ENCODE data around the gene TERT.

The TERT gene

GRCh38 chr5:1265026-1265425 lies 29.8 kb downstream of the TERT start:
- DNase-seq (ENCODE audit: extremely low read depth in 1 of 2, low read depth in 1 of 2): no peak

- DNase-seq (ENCODE audit: extremely low read depth in 1 of 2, low read depth in 1 of 2): no peak
Measured at GRCh38 chr5:1264211-1264610, 30.7 kb downstream of the TERT start.

- no peak for DNase-seq (ENCODE audit: extremely low read depth in 1 of 2, low read depth in 1 of 2)
Measured at GRCh38 chr5:1262381-1262780, 32.5 kb downstream of the TERT start.

GRCh38 chr5:1261643-1262042 lies 33.2 kb downstream of the TERT start:
- no peak for DNase-seq (ENCODE audit: extremely low read depth in 1 of 2, low read depth in 1 of 2)

- DNase-seq (ENCODE audit: extremely low read depth in 1 of 2, low read depth in 1 of 2): no peak
Measured at GRCh38 chr5:1259806-1260480, 34.9 kb downstream of the TERT start.

GRCh38 chr5:1257841-1258240 lies 37.0 kb downstream of the TERT start:
- DNase-seq (ENCODE audit: extremely low read depth in 1 of 2, low read depth in 1 of 2): no peak

- DNase-seq (ENCODE audit: extremely low read depth in 1 of 2, low read depth in 1 of 2): no peak
Measured at GRCh38 chr5:1257363-1257762, 37.5 kb downstream of the TERT start.

GRCh38 chr5:1256776-1257175 lies 38.1 kb downstream of the TERT start:
- DNase-seq (ENCODE audit: extremely low read depth in 1 of 2, low read depth in 1 of 2): no peak

GRCh38 chr5:1255081-1255561 lies 39.7 kb downstream of the TERT start:
- DNase-seq (ENCODE audit: extremely low read depth in 1 of 2, low read depth in 1 of 2): peak in 1 of 2 donors; percentile 22

- DNase-seq (ENCODE audit: extremely low read depth in 1 of 2, low read depth in 1 of 2): no peak
Measured at GRCh38 chr5:1254196-1254595, 40.7 kb downstream of the TERT start.

- DNase-seq (ENCODE audit: extremely low read depth in 1 of 2, low read depth in 1 of 2): no peak
Measured at GRCh38 chr5:1253456-1254105, 41.3 kb downstream of the TERT start.

- DNase-seq (ENCODE audit: extremely low read depth in 1 of 2, low read depth in 1 of 2): no peak
Measured at GRCh38 chr5:1252681-1253080, 42.2 kb downstream of the TERT start.

GRCh38 chr5:1251678-1252580 lies 42.9 kb downstream of the TERT start:
- no peak for DNase-seq (ENCODE audit: extremely low read depth in 1 of 2, low read depth in 1 of 2)

- no peak for DNase-seq (ENCODE audit: extremely low read depth in 1 of 2, low read depth in 1 of 2)
Measured at GRCh38 chr5:1249366-1250280, 45.2 kb downstream of the TERT start.

GRCh38 chr5:1247811-1248210 lies 47.1 kb downstream of the TERT start:
- no peak for DNase-seq (ENCODE audit: extremely low read depth in 1 of 2, low read depth in 1 of 2)

- no peak for DNase-seq (ENCODE audit: extremely low read depth in 1 of 2, low read depth in 1 of 2)
Measured at GRCh38 chr5:1246711-1247431, 48.0 kb downstream of the TERT start.

GRCh38 chr5:1245905-1246576 lies 48.8 kb downstream of the TERT start:
- no peak for DNase-seq (ENCODE audit: extremely low read depth in 1 of 2, low read depth in 1 of 2)

- no peak for DNase-seq (ENCODE audit: extremely low read depth in 1 of 2, low read depth in 1 of 2)
Measured at GRCh38 chr5:1244976-1245375, 49.9 kb downstream of the TERT start.

GRCh38 chr5:1244255-1244654 lies 50.6 kb downstream of the TERT start:
- DNase-seq (ENCODE audit: extremely low read depth in 1 of 2, low read depth in 1 of 2): no peak
